ENCODE results near the gene RAB7B. TPM values are rescaled to one million over a fixed set of nuclear protein-coding genes. Genes with fewer than 3 reads are reported as not detected.

The RAB7B gene
- total and polyA plus RNA-seq, 2 of the 13 experiments (the other 11 are each of a cell fraction or from before 2014, with no cell fraction given): 0.05 to 0.46 TPM

DNA sequence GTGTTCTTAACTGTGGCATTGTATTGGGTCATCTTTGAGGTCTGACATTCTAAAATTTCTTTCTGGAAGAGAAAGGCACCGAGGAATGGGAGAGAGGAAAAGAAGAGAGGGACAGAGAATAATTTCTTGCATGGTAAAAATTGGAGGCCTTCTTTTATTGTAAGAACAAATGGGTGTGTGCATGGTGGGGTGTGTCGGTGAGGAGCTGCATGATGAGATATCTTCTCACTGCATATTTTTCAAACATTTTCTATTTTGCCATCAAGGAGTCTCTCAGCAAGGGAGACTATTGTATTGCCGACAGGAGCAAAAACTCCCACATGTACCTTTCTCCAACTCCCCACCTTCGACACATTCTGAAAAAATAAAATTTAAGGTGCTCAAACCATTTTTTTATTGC is 27.0 kb upstream of the RAB7B start:
- ChIA-PET POLR2A (interaction anchor here (1.5 to 2.1 kb wide), 2 partner anchors 25 to 76 kb away, joined by 4 to 5 read pairs; no protein-coding TSS in a partner anchor), CTCF (ENCODE audit: low intra/inter-chr PET ratio, low total read pairs) (interaction anchor here (5.8 kb wide), 1 partner anchor 76 kb away, joined by 105 read pairs; no protein-coding TSS in a partner anchor)
- 60% methylated on average over 4 of the region's 4 CpGs for WGBS (ENCODE audit: low lambda C conversion rate)
- Histone ChIP-seq H3K27ac (ENCODE audit: extremely low read length, insufficient read depth, low read length) (no peak overlapping the region), H4K20me1 (ENCODE audit: insufficient read depth, low read length) (no peaks in the 10 kb centered on the region), H3K9ac (ENCODE audit: insufficient read depth, low read depth, low read length) (no peak overlapping the region), H3K9me3 (ENCODE audit: low read length) (no peaks in the 10 kb centered on the region), H3K4me3 (replicated peaks in 1 of 3; ENCODE audit: insufficient read depth in 1 of 3, low read depth in 2 of 3, low read length in 3 of 3) (no peak overlapping the region), H3K27me3 (ENCODE audit: control insufficient read depth in 1 of 2, insufficient read depth in 2 of 2, low read length in 2 of 2) (peaks cover 0 to 17% of the 10 kb centered on the region in 2 experiments; a peak in 2 of 5 replicates), H3K36me3 (replicated peaks in 1 of 2; ENCODE audit: control insufficient read depth in 1 of 2, insufficient read depth in 2 of 2, low read length in 2 of 2) (no peaks in the 10 kb centered on the region), H3K4me2 (ENCODE audit: low read depth, low read length) (no peak overlapping the region), H3K79me2 (ENCODE audit: insufficient read depth, low read length) (no peaks in the 10 kb centered on the region), H2AFZ (ENCODE audit: low read length) (no peak overlapping the region), H3K4me1 (ENCODE audit: insufficient read depth, low read length) (peaks cover 20% of the 10 kb centered on the region)
- no peak for ATAC-seq
- DNase-seq (ENCODE audit: low spot score): no peak
- in situ Hi-C loops (cut with HindIII; ENCODE audit: extremely low pct_ligation_motif_present, low pct_unique_long_range_greater_than_20kb): no loop called here
- BruUV-seq (replicated peaks): no TSS peak
- intact Hi-C loops (cut with micrococcal nuclease; ENCODE audit: unreplicated experiment): loop anchor here (1.0 kb wide), 3 partner anchors 25 to 76 kb away; no protein-coding TSS in a partner anchor
- FAIRE-seq: no peak
- no peak for TF ChIP-seq SPEN (CRISPR knock-in tag; IDR thresholded peaks at IDR 0.05; ENCODE audit: low read depth)
- no peak for TF ChIP-seq GFI1 (CRISPR knock-in tag; IDR thresholded peaks at IDR 0.05; ENCODE audit: borderline replicate concordance)
- TF ChIP-seq, protein P1, sequence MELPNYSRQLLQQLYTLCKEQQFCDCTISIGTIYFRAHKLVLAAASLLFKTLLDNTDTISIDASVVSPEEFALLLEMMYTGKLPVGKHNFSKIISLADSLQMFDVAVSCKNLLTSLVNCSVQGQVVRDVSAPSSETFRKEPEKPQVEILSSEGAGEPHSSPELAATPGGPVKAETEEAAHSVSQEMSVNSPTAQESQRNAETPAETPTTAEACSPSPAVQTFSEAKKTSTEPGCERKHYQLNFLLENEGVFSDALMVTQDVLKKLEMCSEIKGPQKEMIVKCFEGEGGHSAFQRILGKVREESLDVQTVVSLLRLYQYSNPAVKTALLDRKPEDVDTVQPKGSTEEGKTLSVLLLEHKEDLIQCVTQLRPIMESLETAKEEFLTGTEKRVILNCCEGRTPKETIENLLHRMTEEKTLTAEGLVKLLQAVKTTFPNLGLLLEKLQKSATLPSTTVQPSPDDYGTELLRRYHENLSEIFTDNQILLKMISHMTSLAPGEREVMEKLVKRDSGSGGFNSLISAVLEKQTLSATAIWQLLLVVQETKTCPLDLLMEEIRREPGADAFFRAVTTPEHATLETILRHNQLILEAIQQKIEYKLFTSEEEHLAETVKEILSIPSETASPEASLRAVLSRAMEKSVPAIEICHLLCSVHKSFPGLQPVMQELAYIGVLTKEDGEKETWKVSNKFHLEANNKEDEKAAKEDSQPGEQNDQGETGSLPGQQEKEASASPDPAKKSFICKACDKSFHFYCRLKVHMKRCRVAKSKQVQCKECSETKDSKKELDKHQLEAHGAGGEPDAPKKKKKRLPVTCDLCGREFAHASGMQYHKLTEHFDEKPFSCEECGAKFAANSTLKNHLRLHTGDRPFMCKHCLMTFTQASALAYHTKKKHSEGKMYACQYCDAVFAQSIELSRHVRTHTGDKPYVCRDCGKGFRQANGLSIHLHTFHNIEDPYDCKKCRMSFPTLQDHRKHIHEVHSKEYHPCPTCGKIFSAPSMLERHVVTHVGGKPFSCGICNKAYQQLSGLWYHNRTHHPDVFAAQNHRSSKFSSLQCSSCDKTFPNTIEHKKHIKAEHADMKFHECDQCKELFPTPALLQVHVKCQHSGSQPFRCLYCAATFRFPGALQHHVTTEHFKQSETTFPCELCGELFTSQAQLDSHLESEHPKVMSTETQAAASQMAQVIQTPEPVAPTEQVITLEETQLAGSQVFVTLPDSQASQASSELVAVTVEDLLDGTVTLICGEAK (IDR thresholded peaks at IDR 0.05): no peak
- TF ChIP-seq, protein P1 (CRISPR knock-in tag; IDR thresholded peaks at IDR 0.05): no peak
- no peak for TF ChIP-seq EEA1 (CRISPR knock-in tag; IDR thresholded peaks at IDR 0.05; ENCODE audit: borderline replicate concordance)
- TF ChIP-seq ZNF556 (CRISPR knock-in tag; IDR thresholded peaks at IDR 0.05; ENCODE audit: borderline replicate concordance): no peak
- no peak for TF ChIP-seq HMGA1 (CRISPR knock-in tag; conservative IDR thresholded peaks at IDR 0.05)
- no peak for TF ChIP-seq ZBTB3 (CRISPR knock-in tag; IDR thresholded peaks at IDR 0.05; ENCODE audit: borderline replicate concordance, low read depth)
- TF ChIP-seq, protein P2, sequence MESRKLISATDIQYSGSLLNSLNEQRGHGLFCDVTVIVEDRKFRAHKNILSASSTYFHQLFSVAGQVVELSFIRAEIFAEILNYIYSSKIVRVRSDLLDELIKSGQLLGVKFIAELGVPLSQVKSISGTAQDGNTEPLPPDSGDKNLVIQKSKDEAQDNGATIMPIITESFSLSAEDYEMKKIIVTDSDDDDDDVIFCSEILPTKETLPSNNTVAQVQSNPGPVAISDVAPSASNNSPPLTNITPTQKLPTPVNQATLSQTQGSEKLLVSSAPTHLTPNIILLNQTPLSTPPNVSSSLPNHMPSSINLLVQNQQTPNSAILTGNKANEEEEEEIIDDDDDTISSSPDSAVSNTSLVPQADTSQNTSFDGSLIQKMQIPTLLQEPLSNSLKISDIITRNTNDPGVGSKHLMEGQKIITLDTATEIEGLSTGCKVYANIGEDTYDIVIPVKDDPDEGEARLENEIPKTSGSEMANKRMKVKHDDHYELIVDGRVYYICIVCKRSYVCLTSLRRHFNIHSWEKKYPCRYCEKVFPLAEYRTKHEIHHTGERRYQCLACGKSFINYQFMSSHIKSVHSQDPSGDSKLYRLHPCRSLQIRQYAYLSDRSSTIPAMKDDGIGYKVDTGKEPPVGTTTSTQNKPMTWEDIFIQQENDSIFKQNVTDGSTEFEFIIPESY (CRISPR knock-in tag; IDR thresholded peaks at IDR 0.05): no peak
- no peak for TF ChIP-seq ZNF251 (CRISPR knock-in tag; IDR thresholded peaks at IDR 0.05)
- TF ChIP-seq ARID2 (CRISPR knock-in tag; IDR thresholded peaks at IDR 0.05; ENCODE audit: borderline replicate concordance): no peak
- TF ChIP-seq NFE2L1 (CRISPR knock-in tag; IDR thresholded peaks at IDR 0.05; ENCODE audit: borderline replicate concordance): no peak
- no peak for TF ChIP-seq ZNF724P (CRISPR knock-in tag; IDR thresholded peaks at IDR 0.05; ENCODE audit: borderline replicate concordance)
